Activated T-cell treated with anti-CD3 and anti-CD28 coated beads, Interleukin-2, amount 50 U/mL, for 1 hour (primary cell): ENCODE measurements around the gene SLC25A39.

Experiments
- DNase-seq: peaks from one replicate; pipeline ENCODE4 v3.0.0-alpha.2; 2020

SLC25A39 gene

GRCh38 chr17:44272321-44272951, 52.2 kb downstream of the SLC25A39 start:
- DNase-seq = no peak
